GM18526 (cell line): ENCODE measurements around the gene ZNF627.
A peak's percentile ranks its signal among the peaks of the same experiment; 100 is the strongest.

Source experiments
- POLR2A ChIP-seq: IDR thresholded peaks from 3 replicates; pipeline ENCODE4 v1.6.1; 2011; ENCODE audit not compliant: insufficient read length; ENCODE audit errors: extremely low read depth

Gene ZNF627

GRCh38 chr19:11597202-11598102, at the start of gene ZNF627:
Gene ZNF627, plus strand, starts transcription at chr19:11597483. Its CDS starts 145 bp downstream, at chr19:11597628.
- TF ChIP-seq POLR2A: peak; percentile 95

DNA sequence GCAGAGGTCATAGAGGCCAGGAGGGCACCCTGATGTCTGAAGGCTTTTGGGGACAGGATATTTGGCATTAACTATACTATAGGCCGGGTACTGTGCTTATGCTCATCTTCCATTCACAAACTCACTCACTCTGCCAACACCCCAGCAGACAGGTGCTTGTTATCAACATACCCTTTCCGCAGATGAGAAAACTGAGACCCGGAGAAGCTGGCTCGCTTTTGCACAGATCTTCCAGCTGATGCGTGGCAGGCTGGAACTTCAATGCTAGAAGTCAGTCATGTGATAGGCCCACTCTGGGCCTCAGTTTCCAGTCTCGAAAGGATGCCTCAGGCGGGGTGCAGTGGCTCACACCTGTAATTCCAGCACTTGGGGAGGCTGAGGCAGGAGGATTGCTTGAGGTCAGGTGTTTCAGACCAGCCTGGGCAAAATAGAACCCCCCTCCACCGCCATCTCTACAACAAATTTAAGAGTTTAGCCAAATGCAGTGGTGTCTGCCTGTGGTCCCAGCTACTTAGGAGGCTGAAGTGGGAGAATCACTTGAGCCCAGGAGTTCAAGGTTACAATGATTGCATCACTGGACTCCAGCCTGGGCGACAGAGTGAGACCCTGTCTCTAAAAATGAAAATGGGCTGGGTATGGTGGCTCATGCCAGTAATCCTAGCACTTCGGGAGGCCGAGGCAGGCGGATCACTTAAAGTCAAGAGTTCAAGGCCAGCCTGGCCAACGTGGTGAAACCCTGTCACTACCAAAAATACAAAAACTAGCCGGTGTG, 49.2 kb upstream of the ZNF627 start:
- TF ChIP-seq POLR2A: no peak

- TF ChIP-seq POLR2A: no peak
Observed at GRCh38 chr19:11549386-11549953, 47.8 kb upstream of the ZNF627 start.

DNA sequence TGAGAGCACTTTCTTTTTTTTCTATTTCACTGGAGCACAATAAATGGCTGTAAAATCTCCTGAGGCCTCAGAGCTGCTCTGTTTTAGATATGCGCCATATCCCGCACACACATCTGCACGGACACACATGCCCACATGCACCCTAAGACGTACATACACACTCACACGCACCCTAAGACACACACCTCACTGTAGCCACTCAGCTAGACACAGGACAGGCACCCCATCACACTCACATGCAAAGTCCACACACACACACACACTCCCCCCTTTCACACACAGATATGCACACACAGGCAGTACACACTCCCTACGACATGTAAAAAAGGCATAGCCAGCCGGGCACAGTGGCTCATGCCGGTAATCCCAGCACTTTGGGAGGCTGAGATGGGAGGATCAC, 47.0 kb upstream of the ZNF627 start:
- TF ChIP-seq POLR2A: no peak

GRCh38 chr19:11551603-11552235, 45.6 kb upstream of the ZNF627 start:
- no peak for TF ChIP-seq POLR2A

GRCh38 chr19:11552666-11553372, 44.5 kb upstream of the ZNF627 start:
- no peak for TF ChIP-seq POLR2A

GRCh38 chr19:11554160-11554559, 43.1 kb upstream of the ZNF627 start:
- no peak for TF ChIP-seq POLR2A

DNA sequence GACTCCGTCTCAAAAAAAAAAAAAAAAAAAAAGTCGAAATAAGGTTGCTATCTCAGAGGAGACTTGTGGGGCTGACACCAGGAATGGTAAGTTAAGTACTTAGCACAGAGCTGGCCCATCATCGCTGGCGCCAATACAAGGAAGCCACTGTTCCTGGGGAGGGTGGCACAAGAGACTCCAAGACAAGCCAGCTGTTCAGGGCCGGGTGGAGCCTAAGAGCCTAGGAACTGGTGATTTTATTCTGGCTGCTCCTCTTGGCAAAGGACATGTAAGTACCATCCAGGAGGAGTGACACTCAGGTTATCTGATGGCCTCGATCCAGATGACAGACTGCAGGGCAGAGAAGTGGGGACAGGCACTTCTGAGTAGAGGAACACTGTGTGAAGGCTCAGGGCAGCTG, 42.0 kb upstream of the ZNF627 start:
- no peak for TF ChIP-seq POLR2A

DNA sequence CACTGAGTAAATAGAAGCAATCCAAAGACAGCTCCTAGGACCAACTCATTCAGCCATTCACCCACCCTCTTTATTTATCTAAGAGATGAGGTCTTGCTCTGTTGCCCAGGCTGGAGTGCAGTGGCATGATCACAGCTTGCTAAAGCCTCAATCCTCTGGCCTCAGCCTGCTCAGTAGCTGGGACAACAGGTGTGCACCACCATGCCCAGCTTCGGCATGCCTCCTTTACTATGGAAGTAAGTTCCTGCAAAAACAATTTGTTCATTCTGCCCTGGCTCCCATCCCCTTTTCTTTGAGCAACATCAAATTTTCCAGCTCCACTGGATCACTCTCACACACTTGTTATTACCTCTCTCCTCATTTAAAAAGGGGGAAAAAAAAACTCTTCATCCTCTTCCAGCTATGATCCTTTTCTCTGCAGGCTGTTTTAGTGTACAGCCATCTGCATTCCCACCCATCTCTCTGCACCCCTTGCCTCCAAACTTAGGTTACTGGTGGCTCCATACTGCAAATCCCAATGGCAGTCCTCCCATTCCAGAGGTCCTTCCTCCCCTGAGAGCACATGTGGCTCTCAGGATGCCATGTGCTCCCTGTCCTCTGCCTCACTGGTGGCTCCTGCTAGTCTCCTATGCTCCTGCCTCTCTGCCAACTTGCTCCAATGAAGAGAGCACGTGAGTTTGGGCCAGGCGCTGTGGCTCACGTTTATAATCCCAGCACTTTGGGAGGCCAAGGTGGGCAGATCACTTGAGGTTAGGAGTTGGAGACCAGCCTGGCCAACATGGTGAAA, 40.5 kb upstream of the ZNF627 start:
- TF ChIP-seq POLR2A: no peak

- peak; percentile 90 for TF ChIP-seq POLR2A
Observed at GRCh38 chr19:11558881-11559828, 38.1 kb upstream of the ZNF627 start, which contains the start of gene ELOF1. Gene ELOF1, minus strand, starts transcription at chr19:11559230. Its CDS starts 4,883 bp downstream, at chr19:11554347.

GRCh38 chr19:11560404-11561051, 36.8 kb upstream of the ZNF627 start:
- TF ChIP-seq POLR2A: no peak

- no peak for TF ChIP-seq POLR2A
Observed at GRCh38 chr19:11563532-11563931, 33.8 kb upstream of the ZNF627 start.
